ENCODE data around the gene AP3B2.

DNA sequence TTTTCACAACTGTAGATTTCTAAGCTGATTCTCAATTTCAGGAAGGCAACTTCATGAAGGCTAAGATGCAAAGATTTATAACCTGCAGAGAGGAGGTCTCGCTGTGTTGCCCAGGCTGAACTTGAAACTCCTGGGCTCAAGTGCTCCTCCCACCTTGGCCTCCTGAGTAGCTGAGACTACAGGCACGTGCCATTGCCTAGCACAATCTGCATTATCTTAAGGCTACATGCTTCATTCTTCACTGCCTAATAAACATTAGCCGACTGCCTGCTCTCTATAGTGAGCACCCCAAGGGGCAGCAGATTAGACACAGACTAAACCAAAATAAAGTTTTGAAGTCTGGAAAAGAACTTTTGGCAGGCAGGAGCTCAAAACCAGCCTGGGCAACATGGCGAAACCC lies 79.6 kb downstream of the AP3B2 start:
- TF ChIP-seq, protein P1, sequence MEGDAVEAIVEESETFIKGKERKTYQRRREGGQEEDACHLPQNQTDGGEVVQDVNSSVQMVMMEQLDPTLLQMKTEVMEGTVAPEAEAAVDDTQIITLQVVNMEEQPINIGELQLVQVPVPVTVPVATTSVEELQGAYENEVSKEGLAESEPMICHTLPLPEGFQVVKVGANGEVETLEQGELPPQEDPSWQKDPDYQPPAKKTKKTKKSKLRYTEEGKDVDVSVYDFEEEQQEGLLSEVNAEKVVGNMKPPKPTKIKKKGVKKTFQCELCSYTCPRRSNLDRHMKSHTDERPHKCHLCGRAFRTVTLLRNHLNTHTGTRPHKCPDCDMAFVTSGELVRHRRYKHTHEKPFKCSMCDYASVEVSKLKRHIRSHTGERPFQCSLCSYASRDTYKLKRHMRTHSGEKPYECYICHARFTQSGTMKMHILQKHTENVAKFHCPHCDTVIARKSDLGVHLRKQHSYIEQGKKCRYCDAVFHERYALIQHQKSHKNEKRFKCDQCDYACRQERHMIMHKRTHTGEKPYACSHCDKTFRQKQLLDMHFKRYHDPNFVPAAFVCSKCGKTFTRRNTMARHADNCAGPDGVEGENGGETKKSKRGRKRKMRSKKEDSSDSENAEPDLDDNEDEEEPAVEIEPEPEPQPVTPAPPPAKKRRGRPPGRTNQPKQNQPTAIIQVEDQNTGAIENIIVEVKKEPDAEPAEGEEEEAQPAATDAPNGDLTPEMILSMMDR (conservative IDR thresholded peaks at IDR 0.05 in 1 of 2, IDR thresholded peaks at IDR 0.05 in 1 of 2; ENCODE audit: low read depth in 1 of 2, low read length in 2 of 2): no peak
- no peak for TF ChIP-seq EZH2 (IDR thresholded peaks at IDR 0.05; ENCODE audit: low read length, missing control alignments)
